Astrocyte of the cerebellum (primary cell): ENCODE results near the gene FADS6.

Experiments used
- DNase-seq: peaks from one replicate; pipeline ENCODE4 v3.0.0-alpha.2; 2011; ENCODE audit warnings: low read depth
- H3K4me3 ChIP-seq: 2 replicates; pipeline ENCODE4 v1.5.1; 2011; ENCODE audit warnings: mild to moderate bottlenecking, low read depth, low read length, moderate library complexity
- CTCF ChIP-seq: IDR thresholded peaks from 2 replicates; pipeline ENCODE4 v1.5.1; 2012; ENCODE audit warnings: low read length, low read depth, moderate library complexity, mild to moderate bottlenecking; ENCODE audit errors: missing control alignments
- in situ Hi-C: cut with HindIII; loops from 2 replicates; pipeline ENCODE4 v1.10.0; 2017; ENCODE audit warnings: low sequenced_read_pairs

Gene FADS6

GRCh38 chr17:74827800-74828199 is 65.6 kb downstream of the FADS6 start:
- TF ChIP-seq CTCF, result no peak
- no peak for DNase-seq
- H3K4me3 ChIP-seq, result no peak overlapping the region
- in situ Hi-C loops, result no loop called here
